Bronchial epithelial cell (primary cell): ENCODE measurements around the gene SLC39A6. TPM values are rescaled to one million over a fixed set of nuclear protein-coding genes. Genes with fewer than 3 reads are reported as not detected.

Experiments used
- DNase-seq: peaks from one replicate; pipeline ENCODE4 v3.0.0-alpha.2; 2010; ENCODE audit warnings: low read depth
- FAIRE-seq: peaks from 2 replicates; lab custom pipeline; 2011; peaks lifted over from hg19 to GRCh38; lab: Jason Lieb, UNC
- H3K27me3 ChIP-seq: 2 replicates; pipeline ENCODE4 v1.5.1; 2011; ENCODE audit warnings: low read length; ENCODE audit not compliant: control insufficient read depth, insufficient read depth
- H3K36me3 ChIP-seq: 2 replicates; pipeline ENCODE4 v1.5.1; 2011; ENCODE audit warnings: low read length; ENCODE audit not compliant: control insufficient read depth, insufficient read depth
- H3K4me3 ChIP-seq: 2 replicates; pipeline ENCODE4 v1.5.1; 2011; ENCODE audit warnings: mild to moderate bottlenecking, low read depth, low read length, control low read depth
- CTCF ChIP-seq: IDR thresholded peaks from 2 replicates; pipeline ENCODE4 v1.5.1; 2011; ENCODE audit warnings: mild to moderate bottlenecking, moderate library complexity, low read length, control low read depth, inconsistent platforms; ENCODE audit not compliant: insufficient read depth, severe bottlenecking
- total RNA-seq: library from RNA; depleted of rRNA; stranded (reverse); fragments of >200 nt; gene quantifications from 2 replicates; pipeline ENCODE4 v1.2.1, GENCODE V29; 2014

The SLC39A6 gene
- total RNA-seq, 1 donor from 2014 or later, result 152 TPM

GRCh38 chr18:36107477-36107876, 21.7 kb downstream of the SLC39A6 start:
- DNase-seq, result no peak
- no peak overlapping the region for H3K4me3 ChIP-seq
- peak; percentile 55 for FAIRE-seq
- H3K36me3 ChIP-seq, result peaks cover 6% of the 10 kb centered on the region
- no peaks in the 10 kb centered on the region for H3K27me3 ChIP-seq
- TF ChIP-seq CTCF, result no peak

DNA sequence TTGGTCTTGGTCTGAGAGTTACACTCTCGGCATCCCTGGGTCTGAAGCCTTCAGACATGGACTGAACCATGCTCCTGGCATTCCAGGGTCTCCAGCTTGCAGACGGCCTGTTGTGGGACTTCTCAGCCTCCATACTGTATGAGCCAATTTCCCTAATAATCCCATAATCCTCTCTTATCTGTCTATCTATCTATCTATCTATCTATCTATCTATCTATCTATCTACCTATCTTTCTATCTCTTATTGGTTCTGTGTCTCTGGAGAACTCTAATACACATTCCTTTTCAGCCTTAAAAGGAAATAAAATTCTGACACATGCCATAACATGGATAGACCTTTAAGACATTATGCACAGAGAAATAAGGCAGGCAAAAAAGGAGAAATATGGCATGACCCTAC, 24.4 kb downstream of the SLC39A6 start:
- no peak for FAIRE-seq
- no peak for TF ChIP-seq CTCF

GRCh38 chr18:36101943-36102342, 27.2 kb downstream of the SLC39A6 start:
- DNase-seq (peak; percentile 69), FAIRE-seq (no peak)
- Histone ChIP-seq H3K27me3 (no peaks in the 10 kb centered on the region), H3K4me3 (no peak overlapping the region), H3K36me3 (no peaks in the 10 kb centered on the region)
- TF ChIP-seq CTCF, result no peak

More for the DNA sequence above, 24.4 kb downstream of the SLC39A6 start:
- H3K36me3 ChIP-seq, result no peaks in the 10 kb centered on the region
- DNase-seq, result no peak
- no peaks in the 10 kb centered on the region for H3K27me3 ChIP-seq
- no peak overlapping the region for H3K4me3 ChIP-seq

GRCh38 chr18:36099311-36099710, 29.8 kb downstream of the SLC39A6 start:
- FAIRE-seq (no peak), DNase-seq (no peak)
- H3K27me3 ChIP-seq, result no peaks in the 10 kb centered on the region
- no peaks in the 10 kb centered on the region for H3K36me3 ChIP-seq
- no peak for TF ChIP-seq CTCF
- no peak overlapping the region for H3K4me3 ChIP-seq

DNA sequence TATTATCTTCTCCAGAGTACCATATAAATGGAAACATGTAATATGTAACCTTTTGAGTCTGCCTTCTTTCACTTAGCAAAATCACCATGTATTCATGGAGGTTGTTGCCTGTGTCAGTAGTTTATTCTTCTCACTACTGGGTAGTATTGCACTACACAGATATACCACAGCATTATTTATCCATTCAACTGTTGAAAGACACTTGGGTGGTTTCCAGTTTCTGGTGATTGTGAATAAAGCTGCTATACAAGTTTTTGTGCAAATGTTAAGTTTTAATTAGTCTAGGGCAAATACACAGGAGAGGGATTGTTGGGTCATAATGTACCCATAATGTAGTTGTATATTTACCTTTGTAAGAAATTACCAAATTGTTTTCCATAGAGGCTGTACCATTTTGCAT, 32.2 kb downstream of the SLC39A6 start:
- Histone ChIP-seq H3K27me3 (no peaks in the 10 kb centered on the region), H3K4me3 (no peak overlapping the region), H3K36me3 (no peaks in the 10 kb centered on the region)
- TF ChIP-seq CTCF, result no peak
- FAIRE-seq, result no peak
- DNase-seq, result no peak

GRCh38 chr18:36095936-36096519, 33.1 kb downstream of the SLC39A6 start:
- FAIRE-seq (no peak), DNase-seq (peak; percentile 71)
- TF ChIP-seq CTCF, result peak; percentile 21
- Histone ChIP-seq H3K4me3 (no peak overlapping the region), H3K36me3 (no peaks in the 10 kb centered on the region), H3K27me3 (no peaks in the 10 kb centered on the region)
